SH-SY5Y (cell line): ENCODE measurements around the gene ZNF664.

Source experiments
- GATA2 ChIP-seq: IDR thresholded peaks from 2 replicates; pipeline ENCODE4 v1.6.1; 2011; ENCODE audit warnings: mild to moderate bottlenecking, low read depth, low read length
- GATA3 ChIP-seq: IDR thresholded peaks from 2 replicates; pipeline ENCODE4 v1.6.1; 2011; ENCODE audit warnings: low read depth, mild to moderate bottlenecking, low read length, moderate library complexity

The ZNF664 gene

DNA sequence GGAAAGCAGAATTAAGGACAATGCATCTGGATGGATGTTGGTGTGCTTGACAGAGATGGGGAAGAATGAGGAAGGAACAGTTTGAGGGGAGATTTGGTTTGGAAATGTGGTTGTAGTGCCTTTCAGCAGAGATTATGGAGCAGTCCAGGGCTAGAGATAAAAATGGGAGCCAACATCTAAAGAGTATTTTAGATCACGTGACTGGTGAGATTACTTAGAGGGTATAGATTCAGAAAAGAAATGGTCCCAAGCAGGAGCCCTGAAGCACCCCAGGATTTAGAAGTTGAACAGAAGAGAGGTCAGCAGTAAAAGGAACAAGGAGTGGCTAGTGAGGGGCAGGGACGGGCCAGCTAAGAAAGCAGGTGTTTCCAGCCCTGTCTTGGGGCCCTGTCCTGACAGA, 29.6 kb downstream of the ZNF664 start:
- TF ChIP-seq GATA3, result no peak
- TF ChIP-seq GATA2, result no peak

DNA sequence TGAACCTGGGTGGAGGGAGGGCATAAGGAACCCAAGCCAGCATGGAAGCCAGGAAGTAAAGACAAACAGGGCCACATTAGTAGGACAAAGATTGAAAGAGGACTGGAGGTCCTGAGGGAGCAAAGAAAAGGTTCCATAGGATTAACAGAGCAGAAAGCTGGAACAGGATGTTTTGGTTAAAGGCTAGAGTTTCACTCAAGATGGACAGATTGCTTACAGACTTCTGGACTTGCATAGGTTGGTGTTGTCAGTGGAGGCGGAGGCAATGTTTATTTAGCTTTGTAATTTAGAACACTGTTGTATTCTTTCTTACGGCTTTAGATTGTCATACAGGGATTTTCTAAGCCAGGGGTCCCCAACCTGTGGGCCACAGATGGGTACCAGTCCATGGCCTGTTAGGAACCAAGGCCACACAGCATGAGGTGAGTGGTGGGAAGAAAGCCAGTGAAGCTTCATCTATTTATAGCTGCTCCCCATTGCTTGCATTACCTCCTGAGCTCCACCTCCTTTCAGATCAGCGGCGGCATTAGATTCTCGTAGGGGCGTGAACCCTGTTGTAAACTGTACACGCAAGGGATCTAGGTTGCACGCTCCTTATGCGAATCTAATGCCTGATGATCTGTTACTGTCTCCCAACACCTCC, 31.3 kb downstream of the ZNF664 start:
- no peak for TF ChIP-seq GATA3
- no peak for TF ChIP-seq GATA2

DNA sequence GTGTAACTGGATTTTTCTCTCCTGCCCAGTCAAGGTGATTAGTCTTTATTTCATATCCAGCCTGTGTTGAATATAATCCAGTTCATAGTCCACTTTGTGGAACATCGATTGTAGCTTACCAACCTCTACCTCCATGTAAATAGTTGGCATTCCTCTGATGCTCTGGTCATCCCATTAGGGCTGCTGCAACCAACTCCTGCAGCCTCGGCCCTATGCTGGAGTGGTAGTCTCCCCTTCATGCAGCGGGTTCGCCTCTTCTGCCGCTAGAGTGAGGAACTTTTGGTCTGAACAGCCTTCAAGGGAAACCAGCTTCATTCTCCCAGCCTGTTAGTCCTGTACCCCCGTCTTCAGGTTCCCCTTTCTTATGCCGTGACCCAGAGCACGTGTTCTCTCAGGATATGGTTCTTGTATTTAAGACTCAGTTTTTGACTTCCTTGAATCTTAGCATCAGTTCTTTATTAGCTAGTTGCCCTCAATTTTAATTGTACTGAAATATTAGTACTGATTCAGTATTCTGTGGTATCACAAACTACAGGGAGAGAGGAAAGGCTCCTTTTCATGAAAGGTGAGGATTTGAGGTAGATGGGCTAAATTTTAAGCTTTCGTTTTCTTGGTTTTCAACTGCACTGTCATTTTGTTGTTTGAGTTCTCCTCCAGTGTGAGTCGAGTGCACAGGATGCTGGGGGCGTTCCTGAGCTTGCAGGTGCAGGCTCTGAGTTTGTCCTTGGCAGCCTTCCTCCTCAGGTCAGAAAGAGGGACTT, 33.2 kb downstream of the ZNF664 start:
- TF ChIP-seq GATA2 (no peak), GATA3 (no peak)

DNA sequence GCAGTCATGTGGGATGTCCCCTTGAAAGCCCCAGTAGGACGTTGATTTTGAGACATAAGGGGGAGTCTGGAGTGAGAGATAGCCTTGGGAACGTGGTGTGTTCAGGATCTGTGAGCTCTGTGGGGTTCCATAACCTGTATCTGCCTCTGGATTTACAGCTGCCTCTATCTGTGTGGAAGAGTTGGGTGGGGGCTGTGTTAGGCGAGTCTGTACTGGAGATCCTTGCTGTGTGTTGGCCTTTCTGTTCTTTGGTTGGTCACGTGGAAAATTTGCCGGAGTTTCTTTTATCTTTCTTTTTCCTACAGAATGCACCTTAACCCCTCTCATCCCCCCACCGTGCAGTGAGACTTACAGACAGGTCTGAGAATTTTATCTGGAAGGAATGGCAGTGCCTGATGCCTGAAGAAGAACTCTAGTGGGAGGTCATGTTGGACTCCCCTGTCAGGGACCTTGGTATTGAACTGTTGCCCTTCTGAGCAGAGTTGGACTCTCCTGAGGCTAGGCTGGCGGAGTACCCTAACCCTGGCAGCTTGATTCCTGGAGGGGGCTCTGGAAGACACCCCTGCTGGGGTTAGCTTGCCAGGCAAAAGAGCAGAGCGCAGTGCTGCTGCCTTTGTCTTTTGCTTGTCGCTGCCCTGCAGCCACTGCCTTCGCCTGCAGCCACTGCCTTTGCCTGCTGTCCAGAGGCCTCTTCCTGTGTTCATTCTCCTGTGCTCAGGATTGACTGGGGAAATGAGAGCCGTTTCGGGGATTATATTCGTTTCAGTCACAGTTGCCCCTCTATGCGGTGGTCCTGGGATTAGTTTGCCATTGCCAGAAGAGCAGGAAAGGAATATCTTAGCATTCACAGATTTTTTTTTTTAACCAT, 34.1 kb downstream of the ZNF664 start:
- TF ChIP-seq GATA2 (no peak), GATA3 (no peak)

DNA sequence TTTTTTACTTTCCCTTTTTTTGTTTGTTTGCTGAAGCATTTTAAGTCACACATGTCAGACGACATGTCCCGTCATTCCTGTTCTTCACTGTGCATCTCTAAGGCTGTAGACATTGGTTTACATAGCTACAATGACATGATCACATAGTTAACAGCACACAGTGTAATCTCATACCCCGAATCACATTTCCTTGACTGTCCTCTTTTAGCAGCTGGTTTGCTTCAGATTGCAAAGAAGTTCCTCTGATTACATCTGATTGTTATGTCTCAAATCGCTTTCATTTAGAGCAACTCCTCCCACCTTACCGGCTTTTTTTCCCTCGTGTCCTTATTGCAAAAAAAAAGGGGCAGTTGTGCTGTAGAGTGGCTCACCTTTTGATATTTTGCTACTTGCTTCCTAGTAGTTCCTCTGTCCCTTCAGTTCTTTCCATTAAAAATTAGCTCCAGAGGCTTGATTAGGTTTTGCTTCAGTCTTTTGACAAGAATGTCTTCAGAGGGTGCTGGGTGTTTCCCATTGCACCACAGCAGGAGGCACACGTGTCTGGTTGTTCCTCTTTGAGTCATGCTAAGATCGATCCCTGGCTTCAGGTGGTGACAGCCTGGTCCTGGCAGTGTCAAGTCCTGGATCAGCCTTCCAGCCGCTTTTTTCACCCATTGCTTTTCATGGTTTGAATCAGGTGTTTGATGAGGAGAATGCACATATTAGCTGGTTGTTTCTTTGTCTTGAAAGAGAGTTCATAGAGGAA, 35.0 kb downstream of the ZNF664 start:
- TF ChIP-seq GATA3 (no peak), GATA2 (no peak)

DNA sequence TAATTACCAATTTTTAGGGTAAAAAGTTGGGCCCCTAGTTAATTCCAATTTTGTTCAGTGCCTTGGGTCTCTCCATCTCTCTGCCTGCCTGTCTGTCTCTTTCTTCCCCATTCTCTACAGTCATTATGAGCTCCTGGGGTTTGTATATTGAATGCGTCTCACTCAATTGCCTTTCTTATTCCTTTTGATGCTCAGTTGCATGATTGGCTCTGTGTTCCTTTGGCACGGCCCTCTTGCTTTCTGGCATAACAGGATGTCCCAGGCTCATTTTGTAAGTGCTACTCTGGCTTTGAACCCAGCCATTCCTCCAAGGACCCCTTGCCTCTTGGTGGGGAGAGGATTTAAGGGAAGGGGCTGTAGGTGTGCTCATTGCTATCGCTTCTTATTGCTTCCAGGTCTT, 35.6 kb downstream of the ZNF664 start:
- TF ChIP-seq GATA3 (no peak), GATA2 (no peak)

DNA sequence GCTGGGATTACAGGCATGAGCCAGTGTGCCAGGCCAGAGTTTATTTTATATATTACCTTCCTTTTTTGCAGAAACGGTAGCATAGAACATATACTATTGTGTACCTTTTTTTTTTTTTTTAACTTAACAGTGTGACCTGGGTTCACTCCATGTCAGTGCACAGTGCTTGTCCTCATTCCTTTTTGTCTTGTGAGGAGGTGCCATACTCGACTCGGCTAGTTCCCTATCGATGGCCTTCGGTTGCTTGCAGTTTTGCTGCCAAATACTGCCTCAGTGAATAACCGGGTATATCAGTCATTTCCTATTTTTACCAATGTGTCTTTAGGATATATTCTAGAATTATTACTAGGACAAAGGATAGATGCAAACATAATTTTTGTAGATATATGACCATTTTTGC, 36.8 kb downstream of the ZNF664 start:
- TF ChIP-seq GATA3 (no peak), GATA2 (no peak)

DNA sequence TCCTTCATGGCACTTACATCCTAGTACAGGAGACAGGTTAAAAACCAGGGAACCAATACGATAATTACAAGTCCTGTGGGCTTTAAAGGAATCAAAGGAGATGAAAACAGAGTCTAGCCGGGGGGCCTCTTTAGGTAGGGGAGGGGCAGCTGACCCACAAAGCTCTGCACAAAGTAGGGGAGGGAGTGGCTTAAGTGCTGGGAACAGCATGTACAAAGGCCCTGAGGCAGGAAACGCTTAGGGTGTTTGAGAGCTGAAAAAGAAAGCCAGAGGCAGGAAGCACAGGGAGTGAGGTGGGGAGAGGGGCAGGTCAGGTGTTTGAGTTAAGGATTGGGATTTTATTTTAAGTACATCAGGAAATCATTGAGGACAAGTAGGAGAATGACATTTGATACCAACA, 37.7 kb downstream of the ZNF664 start:
- no peak for TF ChIP-seq GATA2
- TF ChIP-seq GATA3, result no peak

DNA sequence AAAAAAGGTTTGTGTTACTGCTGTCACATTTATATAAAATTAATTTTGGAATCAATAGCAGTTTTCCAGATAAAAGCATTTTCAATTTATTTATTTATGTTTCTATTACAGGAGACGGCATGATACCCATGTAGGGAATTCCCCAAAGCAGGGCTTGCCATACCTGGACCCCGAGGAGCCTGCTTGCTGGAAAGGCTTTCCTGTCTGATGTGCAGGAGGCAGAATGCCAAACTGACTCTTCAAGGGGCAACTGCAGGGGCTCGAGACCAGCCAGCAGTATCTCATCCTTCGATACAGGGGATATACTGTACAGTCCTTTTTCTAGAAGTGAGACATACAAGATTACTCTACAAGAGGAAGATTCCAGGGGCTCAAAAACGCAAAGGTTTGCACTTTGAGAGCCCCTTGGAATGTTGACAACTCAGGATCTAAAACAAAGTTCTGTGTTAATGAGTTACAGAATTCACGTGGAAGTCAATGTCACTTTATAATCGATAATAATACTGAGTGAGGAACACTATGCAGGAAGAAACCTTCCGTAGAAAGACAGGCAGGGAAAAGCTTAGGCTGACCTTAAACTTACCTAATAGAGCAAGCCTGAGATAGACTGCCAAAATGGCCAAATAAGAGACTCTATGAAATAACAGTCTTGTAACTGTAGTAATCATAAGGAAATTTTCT, 38.6 kb downstream of the ZNF664 start:
- TF ChIP-seq GATA3 (no peak), GATA2 (no peak)

DNA sequence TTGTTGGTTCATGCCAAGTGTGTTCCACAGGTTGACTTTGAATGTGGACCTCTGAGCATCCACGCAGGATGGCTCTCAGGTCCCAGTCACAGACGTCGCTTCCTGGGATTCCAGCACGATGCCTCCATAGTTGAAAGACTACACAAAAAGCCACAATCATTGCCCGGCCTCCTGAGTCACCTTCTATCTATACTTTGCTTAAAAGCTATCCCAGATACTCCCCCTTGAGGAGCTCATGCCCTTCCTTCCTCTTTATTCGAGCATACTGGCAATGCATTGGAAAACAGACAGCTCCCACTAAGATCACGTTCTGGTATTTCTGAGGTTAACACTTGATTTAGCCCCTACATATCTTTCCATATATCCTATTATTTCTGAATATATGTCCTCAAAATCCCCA, 40.1 kb downstream of the ZNF664 start:
- TF ChIP-seq GATA3, result no peak
- TF ChIP-seq GATA2, result no peak

DNA sequence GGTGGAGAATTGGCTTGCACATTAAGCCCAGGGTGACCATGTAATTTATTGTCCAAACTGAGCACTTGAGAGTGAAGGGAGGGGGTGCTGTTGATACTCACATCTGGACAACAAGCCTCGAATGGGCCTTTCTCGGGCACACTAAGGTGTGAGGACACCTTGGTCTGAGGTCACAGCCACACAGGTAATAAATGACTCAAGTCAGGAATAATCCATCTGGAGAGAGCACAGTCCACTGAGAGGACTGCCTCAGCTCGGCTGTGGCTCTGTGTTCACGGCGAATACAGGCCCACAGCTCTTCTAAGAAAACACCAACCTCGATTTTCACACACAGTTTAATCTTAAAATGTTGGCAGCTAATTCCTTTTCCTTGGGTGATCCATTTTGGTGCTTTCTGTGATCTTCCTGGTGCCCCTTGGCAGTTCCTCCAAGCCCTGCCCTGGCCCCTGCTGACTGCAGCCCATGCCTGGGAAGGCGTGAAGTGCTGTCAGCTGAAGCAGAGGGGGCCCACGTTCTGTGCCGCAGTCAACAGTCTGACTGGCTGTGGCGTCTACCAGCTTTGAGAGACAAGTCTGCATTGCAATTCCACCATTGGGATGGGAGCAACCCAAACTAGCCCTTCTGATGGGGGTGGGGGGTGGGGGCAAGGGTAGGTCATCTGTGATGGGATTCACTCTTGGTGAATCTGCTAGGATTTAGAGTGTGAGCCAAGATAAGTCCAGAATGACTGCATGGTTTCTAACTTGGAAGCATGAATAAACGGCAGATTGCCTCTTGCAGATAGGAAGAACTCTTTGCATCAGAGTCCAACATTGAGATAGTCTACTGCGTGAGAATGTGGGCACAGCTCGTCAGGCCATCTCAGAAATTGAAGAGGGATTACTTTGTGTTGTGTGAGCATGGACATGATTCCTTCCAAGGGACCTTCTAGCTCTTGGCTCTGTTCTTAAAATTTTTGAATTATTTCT, 42.8 kb downstream of the ZNF664 start:
- TF ChIP-seq GATA3, result no peak
- TF ChIP-seq GATA2, result no peak

DNA sequence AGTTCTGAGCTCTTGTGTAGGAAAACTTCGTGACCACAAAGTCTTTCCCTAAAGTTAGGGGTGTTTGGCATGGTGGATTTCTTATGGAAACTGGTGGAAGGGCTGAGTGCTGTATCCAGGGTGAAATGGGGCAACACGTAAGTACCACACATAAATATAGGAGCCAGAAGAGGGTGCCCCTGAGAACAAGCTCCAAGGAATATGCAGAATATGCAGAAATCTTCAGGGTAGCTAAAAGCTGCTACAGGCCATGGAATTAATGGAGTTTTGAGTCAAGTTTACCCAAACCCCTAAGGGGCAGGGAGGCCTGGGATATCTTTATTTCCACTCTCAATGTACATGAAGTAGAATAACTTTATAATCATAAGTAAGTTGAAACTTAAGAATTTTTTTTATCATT, 44.0 kb downstream of the ZNF664 start:
- TF ChIP-seq GATA3 (no peak), GATA2 (no peak)
